H1 (cell line): ENCODE measurements around the gene DMBX1. TPM values are rescaled to one million over a fixed set of nuclear protein-coding genes. Genes with fewer than 3 reads are reported as not detected.

Experiments used
- CTCF ChIA-PET: fragments of 300-600 bp; sonication (Branson Sonifier 250); formaldehyde crosslinking; loops from one replicate; lab custom pipeline; 2021; ENCODE audit not compliant: partially characterized antibody; lab: Charles Lee
- POLR2A ChIA-PET: fragments of 300-600 bp; sonication (Branson Sonifier 250); formaldehyde crosslinking; loops from one replicate; lab custom pipeline; 2021; ENCODE audit warnings: inconsistent platforms; ENCODE audit not compliant: partially characterized antibody; lab: Charles Lee
- DNase-seq, 2 experiments: peaks; one replicate each; pipeline versions ENCODE4 v3.0.0 to v3.0.0-alpha.2; 2010 to 2022; ENCODE audit warnings: low spot score in 2 of 2, low read depth in 1 of 2, mixed read lengths in 1 of 2
- FAIRE-seq: peaks from 2 replicates; lab custom pipeline; 2011; peaks lifted over from hg19 to GRCh38; lab: Jason Lieb, UNC
- H2AFZ ChIP-seq: 2 replicates; pipeline ENCODE4 v1.8.1; 2012; ENCODE audit warnings: low read length, inconsistent platforms
- H2AK5ac ChIP-seq: 2 replicates; pipeline ENCODE4 v1.6.1; 2013; ENCODE audit warnings: low read depth, low read length
- H2BK120ac ChIP-seq: replicated peaks from 2 replicates; pipeline ENCODE3; 2013; ENCODE audit warnings: low read depth, low read length, inconsistent platforms
- H2BK12ac ChIP-seq: 2 replicates; pipeline ENCODE4 v1.6.1; 2013; ENCODE audit warnings: low read depth, low read length
- H2BK15ac ChIP-seq: 2 replicates; pipeline ENCODE4 v1.6.1; 2013; ENCODE audit warnings: low read length
- H2BK20ac ChIP-seq: 2 replicates; pipeline ENCODE4 v1.6.1; 2013; ENCODE audit warnings: low read length
- H2BK5ac ChIP-seq: 2 replicates; pipeline ENCODE4 v1.6.1; 2013; ENCODE audit warnings: low read depth, low read length
- H3K14ac ChIP-seq: 2 replicates; pipeline ENCODE4 v1.6.1; 2013; ENCODE audit warnings: inconsistent platforms; ENCODE audit not compliant: insufficient read length
- H3K18ac ChIP-seq: 2 replicates; pipeline ENCODE4 v1.6.1; 2013; ENCODE audit warnings: low read length; ENCODE audit errors: extremely low read depth
- H3K23ac ChIP-seq: 2 replicates; pipeline ENCODE4 v1.6.1; 2013; ENCODE audit warnings: inconsistent platforms; ENCODE audit not compliant: insufficient read length
- H3K23me2 ChIP-seq: 2 replicates; pipeline ENCODE4 v1.6.1; 2013; ENCODE audit warnings: low read depth, low read length
- H3K27ac ChIP-seq: 2 replicates; pipeline ENCODE4 v1.6.1; 2011; ENCODE audit warnings: low read depth, low read length, inconsistent platforms
- H3K27me3 ChIP-seq, 4 experiments: replicated peaks in 1 of 4; 1 replicate in 1 of 4; 2 replicates in 3 of 4; pipeline versions ENCODE4 v1.6.1 to v1.8.1; 2011 to 2013; ENCODE audit warnings: low read length in 3 of 4, mild to moderate bottlenecking in 3 of 4, inconsistent platforms in 2 of 4, mixed read lengths in 2 of 4, moderate library complexity in 1 of 4; ENCODE audit not compliant: control insufficient read depth in 3 of 4, insufficient read depth in 3 of 4; ENCODE audit errors: extremely low read depth in 1 of 4
- H3K36me3 ChIP-seq, 4 experiments: 2 replicates each; pipeline versions ENCODE4 v1.6.1 to v1.8.1; 2011 to 2013; ENCODE audit warnings: mild to moderate bottlenecking in 4 of 4, low read length in 3 of 4, moderate library complexity in 2 of 4, control low read depth in 1 of 4, inconsistent platforms in 1 of 4; ENCODE audit not compliant: insufficient read depth in 4 of 4, control insufficient read depth in 2 of 4
- H3K4ac ChIP-seq: replicated peaks from 2 replicates; pipeline ENCODE3; 2013; ENCODE audit warnings: low read length, low read depth, mixed read lengths, inconsistent platforms; ENCODE audit not compliant: insufficient read length
- H3K4me1 ChIP-seq, 4 experiments: replicated peaks in 1 of 4; 1 replicate in 1 of 4; 2 replicates in 3 of 4; pipeline versions ENCODE4 v1.6.1 to v1.8.1; 2011 to 2013; ENCODE audit warnings: low read length in 3 of 4, inconsistent platforms in 2 of 4, mixed read lengths in 1 of 4; ENCODE audit not compliant: insufficient read depth in 4 of 4, control insufficient read depth in 3 of 4
- H3K4me2 ChIP-seq, 2 experiments: 2 replicates each; pipeline versions ENCODE4 v1.6.1 to v1.8.1; 2011 to 2013; ENCODE audit warnings: low read depth in 2 of 2, low read length in 2 of 2, control low read depth in 1 of 2, inconsistent platforms in 1 of 2, mild to moderate bottlenecking in 1 of 2; ENCODE audit not compliant: insufficient read depth in 1 of 2
- H3K4me3 ChIP-seq, 4 experiments: fragments of 200-600, 300-600 bp in 1 of 4; sonication (generic), shearing (Covaris generic), sonication (Bioruptor Twin) in 1 of 4; 2 replicates each; pipeline versions ENCODE4 v1.5.1 to v1.8.1; 2011 to 2016; ENCODE audit warnings: low read length in 4 of 4, low read depth in 3 of 4, control low read depth in 2 of 4, inconsistent platforms in 2 of 4, mild to moderate bottlenecking in 2 of 4, mixed read lengths in 1 of 4, moderate library complexity in 1 of 4; ENCODE audit not compliant: insufficient read depth in 2 of 4; ENCODE audit errors: extremely low read depth in 1 of 4
- H3K56ac ChIP-seq: replicated peaks from 2 replicates; pipeline ENCODE3; 2013; ENCODE audit warnings: low read depth, mild to moderate bottlenecking, mixed read lengths, low read length, inconsistent platforms; ENCODE audit not compliant: insufficient read length
- H3K79me1 ChIP-seq: 2 replicates; pipeline ENCODE4 v1.6.1; 2013; ENCODE audit warnings: low read depth, low read length, control low read depth
- H3K79me2 ChIP-seq, 2 experiments: 2 replicates each; pipeline versions ENCODE4 v1.6.1 to v1.8.1; 2012 to 2013; ENCODE audit warnings: low read length in 2 of 2, mild to moderate bottlenecking in 2 of 2, inconsistent platforms in 1 of 2; ENCODE audit not compliant: insufficient read depth in 2 of 2, control insufficient read depth in 1 of 2
- H3K9ac ChIP-seq, 4 experiments: replicated peaks in 1 of 4; 1 replicate in 1 of 4; 2 replicates in 3 of 4; pipeline versions ENCODE4 v1.6.1 to v1.8.1; 2011 to 2013; ENCODE audit warnings: low read depth in 3 of 4, low read length in 3 of 4, control low read depth in 2 of 4, mild to moderate bottlenecking in 2 of 4, moderate library complexity in 2 of 4, inconsistent platforms in 1 of 4; ENCODE audit errors: extremely low read depth in 1 of 4
- H3K9me3 ChIP-seq, 2 experiments: 2 replicates each; pipeline versions ENCODE4 v1.6.1 to v1.8.1; 2012 to 2013; ENCODE audit warnings: mild to moderate bottlenecking in 2 of 2, moderate library complexity in 2 of 2, control low read depth in 1 of 2, inconsistent platforms in 1 of 2, low read depth in 1 of 2, low read length in 1 of 2, mixed read lengths in 1 of 2; ENCODE audit not compliant: insufficient read depth in 2 of 2
- H4K20me1 ChIP-seq, 2 experiments: replicated peaks in 1 of 2; 2 replicates each; pipeline versions ENCODE3 to v1.8.1; 2011 to 2013; ENCODE audit warnings: inconsistent platforms in 2 of 2, low read length in 2 of 2, mild to moderate bottlenecking in 1 of 2; ENCODE audit not compliant: insufficient read depth in 2 of 2, control insufficient read depth in 1 of 2
- H4K5ac ChIP-seq: 2 replicates; pipeline ENCODE4 v1.6.1; 2013; ENCODE audit warnings: low read length, low read depth, mixed read lengths, inconsistent platforms; ENCODE audit not compliant: insufficient read length
- H4K8ac ChIP-seq: 2 replicates; pipeline ENCODE4 v1.8.0; 2013; ENCODE audit warnings: mild to moderate bottlenecking, moderate library complexity, low read length, inconsistent platforms; ENCODE audit not compliant: insufficient read depth; ENCODE audit errors: extremely low read depth
- H4K91ac ChIP-seq: replicated peaks from 2 replicates; pipeline ENCODE3; 2013; ENCODE audit warnings: low read length, mixed read lengths, inconsistent platforms; ENCODE audit not compliant: insufficient read length
- EZH2 ChIP-seq: fragments of 200-600 bp; sonication (generic); IDR thresholded peaks from 2 replicates; pipeline ENCODE4 v1.7.1; 2012; ENCODE audit warnings: low read depth, mild to moderate bottlenecking, moderate library complexity, low read length, inconsistent platforms; ENCODE audit not compliant: severe bottlenecking
- KDM1A ChIP-seq: fragments of 200-600, 300-600 bp; sonication (generic); IDR thresholded peaks from 2 replicates; pipeline ENCODE4 v1.7.1; 2016; ENCODE audit warnings: mild to moderate bottlenecking, low read length, borderline replicate concordance
- WGBS, 2 experiments: shearing (Covaris generic) in 1 of 2; methylation state at CpG; one replicate each; pipeline versions ENCODE4 v1.1.6 to v1.1.7; 2013 to 2015; ENCODE audit warnings: low lambda C conversion rate in 2 of 2, mixed read lengths in 2 of 2, inconsistent platforms in 1 of 2, low coverage in 1 of 2, missing lambda C conversion rate in 1 of 2; ENCODE audit not compliant: insufficient replicate concordance in 2 of 2, insufficient coverage in 1 of 2, insufficient read length in 1 of 2; ENCODE audit errors: extremely low coverage in 1 of 2, missing lambda C conversion rate in 1 of 2; 5-methylcytosine and 5-hydroxymethylcytosine counted together
- polyA plus RNA-seq, 7 experiments: library from polyadenylated mRNA; depleted of rRNA in 3 of 7; stranded (reverse) in 5 of 7; unstranded in 2 of 7; fragments of >200 nt in 5 of 7; fragments of 200-250 nt in 2 of 7; gene quantifications; 1 replicate in 5 of 7; 2 replicates in 1 of 7; 4 replicates in 1 of 7; pipeline versions ENCODE4 v1.2.1 to v1.2.3, GENCODE V29; 2011 to 2013; ENCODE audit warnings: missing spikeins in 2 of 7, mixed read lengths in 2 of 7
- total RNA-seq: library from RNA; stranded (reverse); fragmentation: NEBNext Ultra II Directional; extraction: Animal tissue kit (Norgen Biotek cat#: 25700); gene quantifications from 2 replicates; pipeline ENCODE4 v1.2.1, GENCODE V29; 2021

DMBX1 gene
- total and polyA plus RNA-seq, 2 of the 8 experiments (the other 6 are each of a cell fraction or from before 2014, with no cell fraction given): 0.23 to 0.30 TPM

DNA sequence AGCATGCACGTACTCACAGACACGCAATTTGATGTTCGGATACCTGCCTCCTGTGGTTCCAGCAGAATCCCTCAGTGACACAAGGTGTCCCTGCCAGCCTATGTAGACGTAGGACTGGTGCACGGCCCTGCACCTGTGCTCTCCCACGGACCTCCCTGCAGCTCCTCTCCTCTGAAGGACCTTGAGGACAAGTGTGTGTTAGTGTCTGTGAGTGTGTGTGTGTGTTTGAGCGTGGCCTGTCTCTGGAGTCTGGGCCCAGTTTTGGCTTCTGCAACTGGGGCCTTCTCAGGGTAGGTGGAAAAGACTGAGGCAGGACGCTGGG, 22.5 kb upstream of the DMBX1 start:
- H3K9ac ChIP-seq: no peak overlapping the region
- DNase-seq (no peak), FAIRE-seq (no peak)
- H4K20me1 ChIP-seq: peaks cover 3 to 11% of the 10 kb centered on the region in 2 experiments
- H4K91ac ChIP-seq: peak overlapping the region; percentile 90
- peak overlapping the region; percentile 31 for H2BK120ac ChIP-seq
- H2AK5ac ChIP-seq: peak overlapping the region; percentile 75; the same call in 1 of the 2 replicates
- H3K79me2 ChIP-seq: no peaks in the 10 kb centered on the region
- TF ChIP-seq EZH2 (peak; percentile 6), KDM1A (no peak)
- H2AFZ ChIP-seq: no peak overlapping the region
- H2BK12ac ChIP-seq: peak overlapping the region; percentile 96; the same call in 1 of the 2 replicates
- H3K4ac ChIP-seq: no peak overlapping the region
- ChIA-PET POLR2A (interaction anchor here (2.6 kb wide), 1 partner anchor 19 kb away, joined by 8 read pairs; no protein-coding TSS in a partner anchor), CTCF (interaction anchor here (1.2 to 3.3 kb wide), 2 partner anchors 11 to 60 kb away, joined by 5 to 15 read pairs; no protein-coding TSS in a partner anchor)
- H3K27me3 ChIP-seq: peaks cover 17 to 78% (median 53%) of the 10 kb centered on the region in 4 experiments
- no peak overlapping the region for H3K23ac ChIP-seq
- peaks cover 0 to 23% (median 17%) of the 10 kb centered on the region in 4 experiments; a peak in 6 of 7 replicates for H3K4me1 ChIP-seq
- no peaks in the 10 kb centered on the region for H3K9me3 ChIP-seq
- no peak overlapping the region for H3K27ac ChIP-seq
- H2BK20ac ChIP-seq: no peak overlapping the region; the same call in 1 of the 2 replicates
- WGBS, 2 experiments: 33% methylated on average over 8 of the region's 8 CpGs; no CpG with 5 or more reads in 1 of the 2 experiments
- H3K79me1 ChIP-seq: no peaks in the 10 kb centered on the region
- peak overlapping the region; percentile 93 for H3K18ac ChIP-seq
- peak overlapping the region; percentile 77 to 93 for H3K4me2 ChIP-seq
- peak overlapping the region; percentile 66; the same call in 1 of the 2 replicates for H2BK15ac ChIP-seq
- H4K5ac ChIP-seq: peak overlapping the region; percentile 6
- no peak overlapping the region for H3K14ac ChIP-seq
- H3K56ac ChIP-seq: peak overlapping the region; percentile 36
- H2BK5ac ChIP-seq: peak overlapping the region; percentile 66; the same call in 1 of the 2 replicates
- H3K23me2 ChIP-seq: peaks cover 6% of the 10 kb centered on the region; the same call in 1 of the 2 replicates
- peak overlapping the region; percentile 40 to 69 (median 52); a peak in 6 of 8 replicates for H3K4me3 ChIP-seq
- H3K36me3 ChIP-seq: no peaks in the 10 kb centered on the region
- H4K8ac ChIP-seq: peak overlapping the region; percentile 71
